K562 (cell line): Measurements from ENCODE around the gene CXCL16. TPM values are rescaled to one million over a fixed set of nuclear protein-coding genes. Genes with fewer than 3 reads are reported as not detected.

ENCODE experiments used
- ATAC-seq: fragments of 200-7000 bp; cut with Tn5 transposase; 3 replicates; pipeline ENCODE4 v1.9.1; 2020; ENCODE audit warnings: moderate library complexity
- BruUV-seq: library from RNA; stranded (reverse); fragments of 400-500 nt; replicated peaks from 2 replicates; lab custom pipeline; 2021; lab: Mats Ljungman, UMichigan
- CTCF ChIA-PET: fragments of 300-600 bp; formaldehyde crosslinking; extraction: SDS; loops from one replicate; lab custom pipeline; 2021; ENCODE audit warnings: low intra/inter-chr PET ratio; lab: Yijun Ruan, JAX
- POLR2A ChIA-PET: fragments of 300-600, 350-650 bp; sonication (Branson Sonifier 250); formaldehyde crosslinking; extraction: SDS; loops from one replicate; lab custom pipeline; 2021; ENCODE audit warnings: antibody characterized with exemption, inconsistent platforms; lab: Yijun Ruan, JAX
- DNase-seq, 4 experiments: peaks; one replicate each; pipeline versions ENCODE4 v3.0.0 to v3.0.0-alpha.2; 2011 to 2018; ENCODE audit warnings: low spot score in 3 of 4, mixed read lengths in 3 of 4; ENCODE audit errors: extremely low read depth in 1 of 4
- FAIRE-seq: peaks from 2 replicates; lab custom pipeline; 2011; peaks lifted over from hg19 to GRCh38; lab: Jason Lieb, UNC
- H2AFZ ChIP-seq: 2 replicates; pipeline ENCODE4 v1.6.0; 2011; ENCODE audit warnings: low read depth, low read length, control low read depth, inconsistent platforms
- H3K27ac ChIP-seq: fragments of 200-600 bp; 3 replicates; pipeline ENCODE4 v1.8.0; 2011; ENCODE audit warnings: low read depth, mild to moderate bottlenecking, control low read depth, inconsistent platforms, low read length, moderate library complexity, mixed read lengths; ENCODE audit errors: extremely low read depth
- H3K27me3 ChIP-seq, 2 experiments: fragments of 300-600 bp in 1 of 2; 2 replicates in 1 of 2; 3 replicates in 1 of 2; pipeline versions ENCODE4 v1.6.0 to v1.8.0; 2011; ENCODE audit warnings: inconsistent platforms in 2 of 2, low read length in 2 of 2, mild to moderate bottlenecking in 1 of 2, mixed read lengths in 1 of 2, moderate library complexity in 1 of 2; ENCODE audit not compliant: control insufficient read depth in 2 of 2, insufficient read depth in 2 of 2
- H3K36me3 ChIP-seq: fragments of 300-600 bp; 3 replicates; pipeline ENCODE4 v1.8.0; 2011; ENCODE audit warnings: mild to moderate bottlenecking, low read length, inconsistent platforms; ENCODE audit not compliant: control insufficient read depth, insufficient read depth
- H3K4me1 ChIP-seq, 2 experiments: fragments of 200-600 bp in 1 of 2; replicated peaks in 1 of 2; 2 replicates in 1 of 2; 3 replicates in 1 of 2; pipeline versions ENCODE4 v1.5.1 to v1.8.0; 2011; ENCODE audit warnings: inconsistent platforms in 2 of 2, low read length in 2 of 2, mild to moderate bottlenecking in 1 of 2, mixed read lengths in 1 of 2, moderate library complexity in 1 of 2; ENCODE audit not compliant: control insufficient read depth in 2 of 2, insufficient read depth in 2 of 2
- H3K4me2 ChIP-seq: 2 replicates; pipeline ENCODE4 v1.6.1; 2011; ENCODE audit warnings: low read length, control low read depth, inconsistent platforms, mixed read lengths; ENCODE audit not compliant: insufficient read depth
- H3K4me3 ChIP-seq: fragments of 200-600 bp; sonication (generic), shearing (Covaris generic); 2 replicates; pipeline ENCODE4 v1.5.1; 2016; ENCODE audit warnings: control low read depth, inconsistent platforms
- H3K79me2 ChIP-seq: fragments of 200-600 bp; 3 replicates; pipeline ENCODE4 v1.8.0; 2011; ENCODE audit warnings: low read length, inconsistent platforms; ENCODE audit not compliant: control insufficient read depth, insufficient read depth
- H3K9ac ChIP-seq, 2 experiments: 2 replicates each; pipeline versions ENCODE4 v1.6.0 to v1.6.1; 2011; ENCODE audit warnings: low read depth in 2 of 2, low read length in 2 of 2, control low read depth in 1 of 2, inconsistent platforms in 1 of 2, mild to moderate bottlenecking in 1 of 2, mixed read lengths in 1 of 2; ENCODE audit not compliant: insufficient read depth in 1 of 2
- H3K9me1 ChIP-seq: one replicate; pipeline ENCODE4 v1.6.0; 2011; ENCODE audit warnings: inconsistent platforms, mild to moderate bottlenecking, low read length, moderate library complexity; ENCODE audit not compliant: control insufficient read depth, insufficient read depth
- H3K9me3 ChIP-seq: replicated peaks from 2 replicates; pipeline ENCODE4 v1.5.1; 2011; ENCODE audit warnings: low read depth, low read length, inconsistent platforms; ENCODE audit not compliant: control insufficient read depth, insufficient read depth
- H4K20me1 ChIP-seq: replicated peaks from 2 replicates; pipeline ENCODE4 v1.6.1; 2011; ENCODE audit warnings: low read length, inconsistent platforms, mixed read lengths; ENCODE audit not compliant: control insufficient read depth, insufficient read depth
- CBFA2T2 ChIP-seq: fragments of 450-650 bp; conservative IDR thresholded peaks from 2 replicates; pipeline ENCODE4 v1.6.1; 2017; ENCODE audit warnings: mild to moderate bottlenecking
- CBFA2T3 ChIP-seq: fragments of 450-650 bp; IDR thresholded peaks from 2 replicates; pipeline ENCODE4 v1.6.1; 2017
- RBM39 ChIP-seq: fragments of 200-400 bp; formaldehyde crosslinking; optimal IDR thresholded peaks from 2 replicates; pipeline ENCODE3; 2018; ENCODE audit warnings: low read depth, low read length
- TAL1 ChIP-seq: fragments of 450-650 bp; IDR thresholded peaks from 2 replicates; pipeline ENCODE4 v1.6.1; 2016; ENCODE audit warnings: mild to moderate bottlenecking
- TCF3 ChIP-seq: sonication (generic); formaldehyde crosslinking; IDR thresholded peaks from 2 replicates; pipeline ENCODE4 v1.4.0; 2020; ENCODE audit warnings: mild to moderate bottlenecking, missing genetic modification reagents
- WGBS: fragments of 100-300 bp; shearing (Covaris generic); methylation state at CpG from one replicate; pipeline ENCODE4 v1.1.6; 2016; ENCODE audit warnings: low coverage, mixed read lengths; ENCODE audit not compliant: insufficient coverage; ENCODE audit errors: missing lambda C conversion rate; 5-methylcytosine and 5-hydroxymethylcytosine counted together
- in situ Hi-C: fragments of 300-500 bp; cut with MboI; formaldehyde crosslinking; loops from 4 replicates; pipeline ENCODE4 v1.15.0; 2018; ENCODE audit warnings: inconsistent platforms, mixed read lengths
- intact Hi-C: fragments of 100-400 bp; cut with micrococcal nuclease; formaldehyde crosslinking; loops from 2 replicates; pipeline ENCODE4 v1.14.2; 2022
- polyA plus RNA-seq, 8 experiments: library from polyadenylated mRNA; depleted of rRNA in 4 of 8; stranded (reverse) in 5 of 8; unstranded in 3 of 8; fragments of >200 nt; fragmentation: Nextera tagmentation in 2 of 8; fragmentation: Illumina TruSeq in 1 of 8; extraction: Ambion mirVana in 2 of 8; extraction: Trizol in 1 of 8; gene quantifications; 2 replicates each; pipeline versions ENCODE4 v1.2.1 to v1.2.3, GENCODE V29; 2011 to 2014; ENCODE audit warnings: inconsistent platforms in 1 of 8, missing spikeins in 1 of 8
- total RNA-seq, 7 experiments: library from RNA; depleted of rRNA in 6 of 7; stranded (reverse); fragments of >200 nt in 6 of 7; fragmentation: Illumina TruSeq in 2 of 7; extraction: Trizol in 2 of 7; gene quantifications; 2 replicates each; pipeline versions ENCODE4 v1.2.1 to v1.2.3, GENCODE V29; 2011 to 2021; ENCODE audit warnings: low replicate concordance in 1 of 7
- TF ChIP-seq, protein P1 (sequence below): sonication (generic); formaldehyde crosslinking; IDR thresholded peaks from 2 replicates; pipeline ENCODE4 v1.9.0; 2022; ENCODE audit warnings: mild to moderate bottlenecking, missing genetic modification reagents

Gene CXCL16
- total and polyA plus RNA-seq, 9 of the 15 experiments (the other 6 are each of a cell fraction or from before 2014, with no cell fraction given): 0.05 to 0.68 (median 0.22) TPM; not detected in 2

DNA sequence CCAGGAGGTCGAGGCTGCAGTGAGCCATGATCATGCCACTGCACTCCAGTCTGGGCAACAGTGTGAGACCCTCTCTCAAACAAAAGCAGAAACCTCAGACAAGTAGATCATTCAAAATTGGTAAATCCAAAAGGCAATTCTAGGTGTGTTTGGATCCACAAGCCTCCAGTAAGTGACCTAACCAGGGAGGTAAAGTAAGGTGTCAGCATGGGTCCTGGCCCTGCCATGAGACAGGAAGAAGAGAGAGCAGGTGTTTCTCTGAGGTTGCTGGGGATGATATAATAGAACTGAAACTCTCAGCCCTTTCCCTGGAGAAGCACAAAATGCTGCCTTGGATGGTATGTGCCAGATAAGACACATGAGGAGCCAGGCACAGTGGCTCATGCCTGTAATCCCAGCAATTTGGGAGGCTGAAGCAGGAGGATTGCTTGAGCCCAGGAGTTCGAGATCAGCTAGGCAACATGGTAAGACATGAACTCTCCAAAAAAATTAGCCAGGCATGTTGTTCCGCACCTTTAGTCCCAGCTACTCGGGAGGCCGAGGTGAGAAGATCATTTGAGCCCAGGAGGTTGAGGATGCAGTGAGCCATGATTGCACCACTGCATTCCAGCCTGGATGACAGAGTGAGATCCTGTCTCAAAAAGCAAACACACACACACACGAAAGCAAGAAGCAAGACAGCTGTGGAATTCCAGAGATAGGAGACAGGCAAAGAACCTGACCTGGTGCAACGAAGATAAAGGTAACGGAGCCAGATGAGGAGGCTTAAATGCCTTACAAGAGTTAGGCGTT, 38.4 kb upstream of the CXCL16 start:
- ATAC-seq (no peak), FAIRE-seq (no peak), DNase-seq (no peak)
- H3K27ac ChIP-seq: no peak overlapping the region
- peaks cover 8 to 36% of the 10 kb centered on the region in 2 experiments; a peak in 3 of 5 replicates for H3K27me3 ChIP-seq
- H3K4me1 ChIP-seq: peaks cover 0 to 7% of the 10 kb centered on the region in 2 experiments; a peak in 3 of 5 replicates
- H3K9me3 ChIP-seq: no peaks in the 10 kb centered on the region
- ChIA-PET CTCF (no interaction called here), POLR2A (interaction anchor here (0.6 kb wide), 1 partner anchor 11 kb away, joined by 4 read pairs; the partner anchor contains the start of gene GLTPD2)
- no peaks in the 10 kb centered on the region for H3K9me1 ChIP-seq
- no peak overlapping the region for H3K4me2 ChIP-seq
- intact Hi-C loops (no loop called here), in situ Hi-C loops (no loop called here)
- no peak overlapping the region for H3K4me3 ChIP-seq
- WGBS: 2% methylated on average over 8 of the region's 9 CpGs
- BruUV-seq: no TSS peak
- TF ChIP-seq CBFA2T2: peak; percentile 26; the same call in 1 of the 2 replicates
- TF ChIP-seq TAL1: peak; percentile 15; the same call in 1 of the 2 replicates
- peak; percentile 53 for TF ChIP-seq CBFA2T3
- peak; percentile 24; the same call in 1 of the 2 replicates for TF ChIP-seq TCF3 (CRISPR knock-in tag)
- no peak for TF ChIP-seq RBM39
- TF ChIP-seq, protein P1, sequence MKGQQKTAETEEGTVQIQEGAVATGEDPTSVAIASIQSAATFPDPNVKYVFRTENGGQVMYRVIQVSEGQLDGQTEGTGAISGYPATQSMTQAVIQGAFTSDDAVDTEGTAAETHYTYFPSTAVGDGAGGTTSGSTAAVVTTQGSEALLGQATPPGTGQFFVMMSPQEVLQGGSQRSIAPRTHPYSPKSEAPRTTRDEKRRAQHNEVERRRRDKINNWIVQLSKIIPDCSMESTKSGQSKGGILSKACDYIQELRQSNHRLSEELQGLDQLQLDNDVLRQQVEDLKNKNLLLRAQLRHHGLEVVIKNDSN (CRISPR knock-in tag): no peak
- no peak overlapping the region for H3K9ac ChIP-seq
- H3K79me2 ChIP-seq: no peaks in the 10 kb centered on the region
- H3K36me3 ChIP-seq: no peaks in the 10 kb centered on the region
- no peak overlapping the region for H2AFZ ChIP-seq
- H4K20me1 ChIP-seq: no peaks in the 10 kb centered on the region
